CD4-positive, alpha-beta memory T cell (primary cell): ENCODE results near the gene FLT3. TPM values are rescaled to one million over a fixed set of nuclear protein-coding genes. Genes with fewer than 3 reads are reported as not detected.
A peak's percentile ranks its signal among the peaks of the same experiment; 100 is the strongest.

Experiments used
- CTCF ChIA-PET: fragments of 350-600 bp; sonication (Branson Sonifier 250); formaldehyde crosslinking; loops from one replicate; lab custom pipeline; 2021; ENCODE audit warnings: inconsistent platforms; ENCODE audit not compliant: partially characterized antibody; lab: Charles Lee
- POLR2A ChIA-PET: fragments of 350-600 bp; sonication (Branson Sonifier 250); formaldehyde crosslinking; loops from one replicate; lab custom pipeline; 2021; ENCODE audit not compliant: partially characterized antibody; lab: Charles Lee
- DNase-seq, 5 donors: peaks; one replicate each; pipeline versions ENCODE4 v3.0.0 to v3.0.0-alpha.2; 2020 to 2022; ENCODE audit warnings: mixed read lengths in 1 of 5
- H3K27ac ChIP-seq: one replicate; pipeline ENCODE4 v1.7.0; 2013; ENCODE audit warnings: low read depth, low read length
- H3K27me3 ChIP-seq: 2 replicates; pipeline ENCODE4 v1.7.0; 2013; ENCODE audit warnings: mild to moderate bottlenecking, low read length, moderate library complexity; ENCODE audit not compliant: insufficient read depth
- H3K36me3 ChIP-seq: 2 replicates; pipeline ENCODE4 v1.7.0; 2013; ENCODE audit warnings: mild to moderate bottlenecking, low read length, moderate library complexity; ENCODE audit not compliant: insufficient read depth
- H3K4me1 ChIP-seq: 2 replicates; pipeline ENCODE4 v1.7.0; 2013; ENCODE audit warnings: mild to moderate bottlenecking, low read length, moderate library complexity; ENCODE audit not compliant: insufficient read depth
- H3K4me3 ChIP-seq, 2 donors: one replicate each; pipeline ENCODE4 v1.7.0; 2013; ENCODE audit warnings: low read length in 2 of 2, mild to moderate bottlenecking in 1 of 2
- H3K9me3 ChIP-seq, 2 donors: one replicate each; pipeline ENCODE4 v1.7.0; 2013; ENCODE audit warnings: low read length in 2 of 2, control low read depth in 1 of 2; ENCODE audit not compliant: control insufficient read depth in 1 of 2
- H3K27ac Mint-ChIP-seq, 7 donors: one replicate each; pipeline ENCODE4 v1.8.0; 2020 to 2021; ENCODE audit warnings: mixed read lengths in 7 of 7, mild to moderate bottlenecking in 6 of 7, inconsistent platforms in 3 of 7, moderate library complexity in 3 of 7
- H3K27me3 Mint-ChIP-seq, 2 donors: one replicate each; pipeline ENCODE4 v1.8.0; 2020 to 2021; ENCODE audit warnings: mixed read lengths in 2 of 2
- H3K36me3 Mint-ChIP-seq, 2 donors: one replicate each; pipeline ENCODE4 v1.8.0; 2020 to 2021; ENCODE audit warnings: mixed read lengths in 2 of 2, inconsistent platforms in 1 of 2, mild to moderate bottlenecking in 1 of 2
- H3K4me1 Mint-ChIP-seq, 4 donors: one replicate each; pipeline ENCODE4 v1.8.0; 2020 to 2021; ENCODE audit warnings: mixed read lengths in 4 of 4, mild to moderate bottlenecking in 1 of 4
- H3K4me3 Mint-ChIP-seq, 8 donors: one replicate each; pipeline ENCODE4 v1.8.0; 2020 to 2021; ENCODE audit warnings: mixed read lengths in 8 of 8, mild to moderate bottlenecking in 7 of 8, moderate library complexity in 6 of 8, inconsistent platforms in 3 of 8
- H3K9me3 Mint-ChIP-seq, 8 donors: one replicate each; pipeline ENCODE4 v1.8.0; 2020 to 2021; ENCODE audit warnings: mixed read lengths in 8 of 8, mild to moderate bottlenecking in 5 of 8, inconsistent platforms in 3 of 8, moderate library complexity in 1 of 8
- intact Hi-C: fragments of 100-400 bp; cut with micrococcal nuclease; formaldehyde crosslinking; loops from one replicate; pipeline ENCODE4 v1.15.1; 2023
- polyA plus RNA-seq, 2 donors: library from polyadenylated mRNA; unstranded; fragments of 300-500 nt; fragmentation: Illumina TruSeq; gene quantifications; one replicate each; pipeline ENCODE4 v1.2.3, GENCODE V29; 2021
- total RNA-seq, 2 experiments: library from RNA; stranded (reverse); gene quantifications; one replicate each; pipeline ENCODE4 v1.2.3, GENCODE V29; 2021

Gene FLT3
- total and polyA plus RNA-seq, 4 experiments from 2014 or later: not detected

DNA sequence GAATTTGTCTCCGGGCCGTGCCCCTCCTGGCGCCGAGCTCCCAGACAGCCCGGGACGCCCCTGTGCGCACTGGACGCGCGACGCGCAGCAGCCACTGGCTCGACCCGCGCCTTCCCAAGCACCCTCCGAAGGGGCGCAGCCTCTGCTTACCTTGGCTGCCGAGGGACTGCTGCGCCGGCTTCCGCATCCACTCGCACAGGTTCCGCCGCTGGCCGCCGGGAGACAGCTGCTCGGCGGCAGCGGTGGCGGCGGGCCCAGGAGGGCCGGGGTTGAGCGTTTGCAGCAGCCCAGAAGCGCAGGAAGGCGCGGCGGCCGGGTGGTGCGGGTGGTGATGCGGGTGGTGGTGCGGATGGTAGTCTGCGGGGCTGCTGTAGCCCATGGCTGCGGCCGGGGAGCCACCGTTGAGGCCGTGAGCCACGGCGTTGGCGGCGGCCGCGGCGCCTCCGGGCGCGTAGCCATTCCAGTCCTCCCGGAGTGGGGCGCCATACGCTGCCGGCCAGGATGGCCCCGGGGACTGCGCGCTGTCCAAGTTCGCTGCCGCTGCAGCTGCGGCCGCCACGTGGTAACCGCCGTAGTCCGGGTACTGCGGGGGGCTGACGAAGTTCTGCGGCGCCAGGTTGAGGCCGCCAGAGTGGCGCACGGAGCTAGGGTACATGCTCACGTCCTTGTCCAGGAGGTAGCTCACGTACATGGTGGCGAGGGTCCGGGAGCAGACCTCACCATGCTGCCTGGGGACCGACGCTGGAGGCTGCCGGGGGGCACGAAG lies 131.9 kb downstream of the FLT3 start:
- H3K4me3 Mint-ChIP-seq: peak overlapping the region in 2 of 8 donors; percentile 55 to 70

DNA sequence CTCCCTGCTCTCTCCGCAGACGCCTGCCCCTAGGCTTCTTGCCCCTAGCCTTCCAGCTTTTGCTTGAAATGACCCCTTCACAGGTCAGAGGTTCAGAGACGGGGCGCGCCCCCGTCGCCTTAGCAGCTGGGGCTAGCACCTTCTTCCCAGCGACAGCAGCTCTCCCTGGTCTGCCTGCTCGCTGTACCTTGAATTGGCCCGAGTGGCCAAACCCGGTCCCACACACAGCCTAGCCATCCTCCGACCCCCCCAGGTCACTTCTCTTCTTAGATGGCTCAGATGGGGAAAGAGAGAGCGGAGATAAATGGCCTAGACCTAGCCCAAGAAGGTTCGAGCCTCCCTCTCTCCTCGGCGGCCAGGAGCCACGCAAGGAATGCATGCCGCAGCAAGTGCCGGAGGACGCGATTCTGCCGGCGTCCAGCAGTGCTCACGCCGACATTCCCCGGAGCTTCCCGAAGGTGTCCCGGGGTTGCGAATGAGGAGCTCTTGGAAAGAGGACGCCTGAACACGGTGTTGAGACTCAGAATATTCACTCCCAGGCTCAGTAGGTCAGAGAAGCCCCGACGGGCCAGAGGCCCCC lies 132.6 kb downstream of the FLT3 start:
- no peak overlapping the region for H3K4me3 ChIP-seq
- H3K27me3 Mint-ChIP-seq: peaks cover 63% of the 10 kb centered on the region in 2 donors
- H3K4me1 ChIP-seq: peaks cover 5% of the 10 kb centered on the region
- H3K27ac Mint-ChIP-seq: no peak overlapping the region
- H3K27ac ChIP-seq: no peak overlapping the region
- peaks cover 33% of the 10 kb centered on the region for H3K27me3 ChIP-seq
- H3K9me3 ChIP-seq: no peaks in the 10 kb centered on the region
- H3K4me1 Mint-ChIP-seq: peaks cover 8 to 46% (median 18%) of the 10 kb centered on the region in 4 donors
- ChIA-PET CTCF (interaction anchor here (1.5 kb wide), 1 partner anchor 138 kb away, joined by 3 read pairs; no protein-coding TSS in a partner anchor), POLR2A (no interaction called here)
- DNase-seq: no peak
- peak overlapping the region in 4 of 8 donors; percentile 40 to 70 (median 52) for H3K4me3 Mint-ChIP-seq
- H3K36me3 ChIP-seq: no peaks in the 10 kb centered on the region
- intact Hi-C loops: no loop called here
- H3K36me3 Mint-ChIP-seq: no peaks in the 10 kb centered on the region
- peaks cover 0 to 1% (median 0%) of the 10 kb centered on the region in 8 donors for H3K9me3 Mint-ChIP-seq

More for the DNA sequence above, 131.9 kb downstream of the FLT3 start:
- no peaks in the 10 kb centered on the region for H3K9me3 ChIP-seq
- Mint-ChIP-seq H3K27ac (no peak overlapping the region), H3K36me3 (no peaks in the 10 kb centered on the region), H3K9me3 (peaks cover 0 to 1% (median 0%) of the 10 kb centered on the region in 8 donors), H3K4me1 (peaks cover 8 to 46% (median 18%) of the 10 kb centered on the region in 4 donors), H3K27me3 (peaks cover 60 to 64% of the 10 kb centered on the region in 2 donors)
- peaks cover 37% of the 10 kb centered on the region for H3K27me3 ChIP-seq
- intact Hi-C loops: no loop called here
- no peaks in the 10 kb centered on the region for H3K36me3 ChIP-seq
- no peak overlapping the region for H3K4me3 ChIP-seq
- H3K27ac ChIP-seq: no peak overlapping the region
- ChIA-PET CTCF (interaction anchor here (1.5 kb wide), 1 partner anchor 138 kb away, joined by 3 read pairs; no protein-coding TSS in a partner anchor), POLR2A (no interaction called here)
- H3K4me1 ChIP-seq: peaks cover 5% of the 10 kb centered on the region
- DNase-seq: no peak

DNA sequence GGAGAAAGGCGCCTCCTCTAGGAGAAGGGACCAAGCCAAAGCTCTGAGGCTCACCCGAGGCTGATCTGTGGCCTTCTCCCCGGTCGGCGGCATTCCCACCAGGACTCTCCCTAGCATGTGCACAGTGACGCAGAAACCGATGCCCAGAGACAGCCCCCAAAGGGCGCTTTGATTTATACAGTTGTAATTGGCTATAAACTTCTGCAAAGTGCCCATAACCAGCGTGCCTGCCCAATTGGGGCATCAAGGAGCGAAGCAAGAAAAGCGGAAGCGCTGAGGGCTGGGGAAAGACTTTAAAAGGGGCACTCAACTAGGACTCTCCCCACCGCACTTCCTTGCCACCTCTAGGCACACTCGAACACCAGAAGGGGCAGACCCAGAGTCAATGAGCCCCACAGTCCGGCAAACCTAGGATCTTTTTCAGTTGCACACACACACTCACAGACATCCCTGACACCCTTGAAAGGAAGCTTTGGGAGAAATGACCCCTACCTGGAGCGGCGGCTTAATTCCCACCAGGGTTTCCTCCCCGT lies 133.1 kb downstream of the FLT3 start:
- H3K4me1 ChIP-seq: peaks cover 5% of the 10 kb centered on the region
- peak overlapping the region in 6 of 8 donors; percentile 21 to 70 (median 34) for H3K4me3 Mint-ChIP-seq
- H3K9me3 ChIP-seq: no peaks in the 10 kb centered on the region
- H3K9me3 Mint-ChIP-seq: peaks cover 0 to 1% (median 0%) of the 10 kb centered on the region in 8 donors
- H3K27ac Mint-ChIP-seq: no peak overlapping the region
- peaks cover 29% of the 10 kb centered on the region for H3K27me3 ChIP-seq
- no peak overlapping the region for H3K27ac ChIP-seq
- H3K27me3 Mint-ChIP-seq: peaks cover 61 to 63% of the 10 kb centered on the region in 2 donors
- H3K36me3 ChIP-seq: no peaks in the 10 kb centered on the region
- intact Hi-C loops: no loop called here
- DNase-seq: no peak
- no peak overlapping the region for H3K4me3 ChIP-seq
- ChIA-PET CTCF (interaction anchor here (1.5 kb wide), 1 partner anchor 137 kb away, joined by 3 read pairs; no protein-coding TSS in a partner anchor), POLR2A (no interaction called here)
- H3K36me3 Mint-ChIP-seq: no peaks in the 10 kb centered on the region
- H3K4me1 Mint-ChIP-seq: peaks cover 8 to 46% (median 18%) of the 10 kb centered on the region in 4 donors

GRCh38 chr13:27966641-27967202 lies 133.7 kb downstream of the FLT3 start:
- H3K4me3 ChIP-seq: no peak overlapping the region
- no peak overlapping the region for H3K27ac ChIP-seq
- DNase-seq: no peak
- H3K4me3 Mint-ChIP-seq: no peak overlapping the region
- H3K36me3 ChIP-seq: no peaks in the 10 kb centered on the region
- no peaks in the 10 kb centered on the region for H3K36me3 Mint-ChIP-seq
- peaks cover 8 to 46% (median 21%) of the 10 kb centered on the region in 4 donors for H3K4me1 Mint-ChIP-seq
- no peaks in the 10 kb centered on the region for H3K9me3 ChIP-seq
- ChIA-PET CTCF (no interaction called here), POLR2A (no interaction called here)
- peaks cover 5% of the 10 kb centered on the region for H3K4me1 ChIP-seq
- peaks cover 24% of the 10 kb centered on the region for H3K27me3 ChIP-seq
- intact Hi-C loops: no loop called here
- H3K9me3 Mint-ChIP-seq: peaks cover 0 to 1% (median 0%) of the 10 kb centered on the region in 8 donors
- H3K27me3 Mint-ChIP-seq: peaks cover 64 to 65% of the 10 kb centered on the region in 2 donors
- no peak overlapping the region for H3K27ac Mint-ChIP-seq

GRCh38 chr13:27965740-27966640 lies 134.4 kb downstream of the FLT3 start:
- no peaks in the 10 kb centered on the region for H3K36me3 ChIP-seq
- Mint-ChIP-seq H3K4me3 (peak overlapping the region in 2 of 8 donors; percentile 20 to 36), H3K27ac (no peak overlapping the region), H3K27me3 (peaks cover 60 to 62% of the 10 kb centered on the region in 2 donors), H3K9me3 (no peaks in the 10 kb centered on the region), H3K4me1 (peaks cover 10 to 42% (median 23%) of the 10 kb centered on the region in 4 donors), H3K36me3 (no peaks in the 10 kb centered on the region)
- H3K9me3 ChIP-seq: no peaks in the 10 kb centered on the region
- peaks cover 8% of the 10 kb centered on the region for H3K4me1 ChIP-seq
- POLR2A ChIA-PET: no interaction called here
- DNase-seq: no peak
- CTCF ChIA-PET: no interaction called here
- H3K27me3 ChIP-seq: peaks cover 24% of the 10 kb centered on the region
- no peak overlapping the region for H3K27ac ChIP-seq
- intact Hi-C loops: no loop called here
- no peak overlapping the region for H3K4me3 ChIP-seq

GRCh38 chr13:27965343-27965739 lies 135.0 kb downstream of the FLT3 start:
- Mint-ChIP-seq H3K4me1 (peaks cover 10 to 41% (median 22%) of the 10 kb centered on the region in 4 donors), H3K27me3 (peaks cover 56 to 58% of the 10 kb centered on the region in 2 donors), H3K36me3 (no peaks in the 10 kb centered on the region), H3K27ac (no peak overlapping the region), H3K4me3 (peak overlapping the region in 1 of 8 donors; percentile 8), H3K9me3 (no peaks in the 10 kb centered on the region)
- H3K27me3 ChIP-seq: peaks cover 28% of the 10 kb centered on the region
- H3K36me3 ChIP-seq: no peaks in the 10 kb centered on the region
- H3K4me1 ChIP-seq: peaks cover 14% of the 10 kb centered on the region
- CTCF ChIA-PET: interaction anchor here (1.0 to 1.3 kb wide), 2 partner anchors 12 to 139 kb away, joined by 3 read pairs; no protein-coding TSS in a partner anchor
- DNase-seq: no peak
- intact Hi-C loops: no loop called here
- POLR2A ChIA-PET: no interaction called here
- H3K4me3 ChIP-seq: no peak overlapping the region
- H3K9me3 ChIP-seq: no peaks in the 10 kb centered on the region
- no peak overlapping the region for H3K27ac ChIP-seq
